AG08395 (cell line): ENCODE results near the gene IL6.
"Not testable (repeated sequence)": the region's sequence is repeated elsewhere in the genome, so short reads cannot be mapped to it uniquely, and the experiment has no call there.

Experiments
- DNase-seq: peaks from one replicate; pipeline ENCODE4 v3.0.0; 2012; ENCODE audit warnings: mixed read lengths, low spot score

IL6 gene

GRCh38 chr7:22727714-22728035 lies 675 bp downstream of the IL6 start:
- DNase-seq: no peak

DNA sequence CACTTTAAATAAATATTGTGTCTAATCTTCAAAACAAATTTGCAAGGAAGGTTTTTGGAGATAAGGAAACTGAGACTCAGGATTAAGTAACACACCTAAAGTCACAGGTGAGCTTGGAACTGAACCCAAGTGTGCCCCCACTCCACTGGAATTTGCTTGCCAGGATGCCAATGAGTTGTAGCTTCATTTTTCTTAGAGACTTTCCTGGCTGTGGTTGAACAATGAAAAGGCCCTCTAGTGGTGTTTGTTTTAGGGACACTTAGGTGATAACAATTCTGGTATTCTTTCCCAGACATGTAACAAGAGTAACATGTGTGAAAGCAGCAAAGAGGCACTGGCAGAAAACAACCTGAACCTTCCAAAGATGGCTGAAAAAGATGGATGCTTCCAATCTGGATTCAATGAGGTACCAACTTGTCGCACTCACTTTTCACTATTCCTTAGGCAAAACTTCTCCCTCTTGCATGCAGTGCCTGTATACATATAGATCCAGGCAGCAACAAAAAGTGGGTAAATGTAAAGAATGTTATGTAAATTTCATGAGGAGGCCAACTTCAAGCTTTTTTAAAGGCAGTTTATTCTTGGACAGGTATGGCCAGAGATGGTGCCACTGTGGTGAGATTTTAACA lies 1.5 kb downstream of the IL6 start:
- peak; percentile 50 for DNase-seq

DNA sequence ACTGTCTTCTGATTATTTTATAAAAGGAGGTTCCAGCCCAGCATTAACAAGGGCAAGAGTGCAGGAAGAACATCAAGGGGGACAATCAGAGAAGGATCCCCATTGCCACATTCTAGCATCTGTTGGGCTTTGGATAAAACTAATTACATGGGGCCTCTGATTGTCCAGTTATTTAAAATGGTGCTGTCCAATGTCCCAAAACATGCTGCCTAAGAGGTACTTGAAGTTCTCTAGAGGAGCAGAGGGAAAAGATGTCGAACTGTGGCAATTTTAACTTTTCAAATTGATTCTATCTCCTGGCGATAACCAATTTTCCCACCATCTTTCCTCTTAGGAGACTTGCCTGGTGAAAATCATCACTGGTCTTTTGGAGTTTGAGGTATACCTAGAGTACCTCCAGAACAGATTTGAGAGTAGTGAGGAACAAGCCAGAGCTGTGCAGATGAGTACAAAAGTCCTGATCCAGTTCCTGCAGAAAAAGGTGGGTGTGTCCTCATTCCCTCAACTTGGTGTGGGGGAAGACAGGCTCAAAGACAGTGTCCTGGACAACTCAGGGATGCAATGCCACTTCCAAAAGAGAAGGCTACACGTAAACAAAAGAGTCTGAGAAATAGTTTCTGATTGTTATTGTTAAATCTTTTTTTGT lies 2.3 kb downstream of the IL6 start:
- DNase-seq: no peak

DNA sequence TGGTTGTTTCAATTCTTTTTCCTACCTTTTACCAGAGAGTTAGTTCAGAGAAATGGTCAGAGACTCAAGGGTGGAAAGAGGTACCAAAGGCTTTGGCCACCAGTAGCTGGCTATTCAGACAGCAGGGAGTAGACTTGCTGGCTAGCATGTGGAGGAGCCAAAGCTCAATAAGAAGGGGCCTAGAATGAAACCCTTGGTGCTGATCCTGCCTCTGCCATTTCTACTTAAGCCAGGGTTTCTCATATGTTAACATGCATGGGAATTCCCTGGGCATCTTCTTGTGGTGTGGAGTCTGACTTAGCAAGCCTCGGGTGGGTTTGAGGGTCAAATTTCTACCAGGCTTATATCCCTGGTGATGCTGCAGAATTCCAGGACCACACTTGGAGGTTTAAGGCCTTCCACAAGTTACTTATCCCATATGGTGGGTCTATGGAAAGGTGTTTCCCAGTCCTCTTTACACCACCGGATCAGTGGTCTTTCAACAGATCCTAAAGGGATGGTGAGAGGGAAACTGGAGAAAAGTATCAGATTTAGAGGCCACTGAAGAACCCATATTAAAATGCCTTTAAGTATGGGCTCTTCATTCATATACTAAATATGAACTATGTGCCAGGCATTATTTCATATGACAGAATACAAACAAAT lies 3.2 kb downstream of the IL6 start:
- no peak for DNase-seq

DNA sequence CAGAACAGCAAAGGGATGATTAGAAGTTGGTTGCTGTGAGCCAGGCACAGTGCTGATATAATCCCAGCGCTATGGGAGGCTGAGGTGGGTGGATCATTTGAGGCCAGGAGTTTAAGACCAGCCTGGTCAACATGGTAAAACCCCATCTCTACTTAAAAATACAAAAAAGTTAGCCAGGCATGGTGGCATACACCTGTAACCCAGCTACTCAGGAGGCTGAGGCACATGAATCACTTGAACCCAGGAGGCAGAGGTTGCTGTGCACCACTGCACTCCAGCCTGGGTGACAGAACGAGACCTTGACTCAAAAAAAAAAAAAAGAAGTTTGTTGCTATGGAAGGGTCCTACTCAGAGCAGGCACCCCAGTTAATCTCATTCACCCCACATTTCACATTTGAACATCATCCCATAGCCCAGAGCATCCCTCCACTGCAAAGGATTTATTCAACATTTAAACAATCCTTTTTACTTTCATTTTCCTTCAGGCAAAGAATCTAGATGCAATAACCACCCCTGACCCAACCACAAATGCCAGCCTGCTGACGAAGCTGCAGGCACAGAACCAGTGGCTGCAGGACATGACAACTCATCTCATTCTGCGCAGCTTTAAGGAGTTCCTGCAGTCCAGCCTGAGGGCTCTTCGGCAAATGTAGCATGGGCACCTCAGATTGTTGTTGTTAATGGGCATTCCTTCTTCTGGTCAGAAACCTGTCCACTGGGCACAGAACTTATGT lies 4.1 kb downstream of the IL6 start:
- DNase-seq: peak; percentile 78

DNA sequence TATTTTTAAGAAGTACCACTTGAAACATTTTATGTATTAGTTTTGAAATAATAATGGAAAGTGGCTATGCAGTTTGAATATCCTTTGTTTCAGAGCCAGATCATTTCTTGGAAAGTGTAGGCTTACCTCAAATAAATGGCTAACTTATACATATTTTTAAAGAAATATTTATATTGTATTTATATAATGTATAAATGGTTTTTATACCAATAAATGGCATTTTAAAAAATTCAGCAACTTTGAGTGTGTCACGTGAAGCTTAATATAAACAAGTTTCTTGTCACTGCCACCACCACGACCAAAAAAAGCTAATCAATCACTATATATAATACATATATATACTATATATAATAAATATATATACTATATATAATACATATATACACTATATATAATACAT lies 4.8 kb downstream of the IL6 start:
- no peak for DNase-seq

DNA sequence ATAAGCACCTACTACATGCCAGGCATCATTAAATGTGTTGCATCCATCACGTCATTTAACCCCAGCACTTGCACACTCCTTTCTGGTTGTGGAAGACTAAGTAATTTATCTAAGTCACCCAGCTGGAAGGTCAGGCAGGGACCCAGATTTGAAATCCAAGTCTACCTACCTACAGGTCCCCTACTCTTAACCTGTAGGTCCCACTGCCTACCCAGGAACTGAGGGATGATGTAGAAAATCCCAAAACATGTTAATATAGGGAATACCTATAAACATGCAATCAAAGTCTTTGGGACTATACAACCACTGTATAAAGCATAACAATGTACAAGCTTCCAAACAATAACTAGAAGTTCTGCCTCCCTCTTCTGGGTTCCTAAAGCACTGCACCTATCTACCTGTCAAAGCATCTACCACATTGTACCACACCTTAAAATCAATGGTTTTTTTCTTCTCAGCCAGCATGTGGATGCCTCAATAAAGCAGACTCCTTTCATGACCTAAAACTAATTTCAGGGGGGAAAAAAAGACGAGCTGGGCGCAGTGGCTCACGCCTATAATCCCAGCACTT lies 5.6 kb downstream of the IL6 start:
- no peak for DNase-seq

GRCh38 chr7:22733761-22734160 lies 6.8 kb downstream of the IL6 start:
- no peak for DNase-seq

DNA sequence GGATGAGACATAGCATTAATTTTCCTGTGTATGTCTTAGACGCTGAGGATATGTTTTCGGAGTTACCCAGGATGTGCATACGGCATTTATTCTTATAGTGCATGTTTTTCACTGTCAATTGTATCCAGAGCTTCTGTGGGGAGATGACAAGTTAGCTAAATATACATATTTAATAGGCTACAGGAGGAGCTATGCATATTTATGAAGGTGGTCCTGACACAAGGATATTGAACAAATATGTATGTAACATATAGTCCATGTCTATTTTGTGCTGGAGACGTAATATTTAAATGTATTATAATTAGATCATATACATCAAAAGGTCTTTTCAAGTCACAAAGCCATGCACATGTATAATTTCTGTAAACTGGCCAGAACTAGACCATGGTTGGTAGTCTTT lies 16.0 kb downstream of the IL6 start:
- DNase-seq: no peak

GRCh38 chr7:22751341-22751740 lies 24.3 kb downstream of the IL6 start:
- DNase-seq: no peak

DNA sequence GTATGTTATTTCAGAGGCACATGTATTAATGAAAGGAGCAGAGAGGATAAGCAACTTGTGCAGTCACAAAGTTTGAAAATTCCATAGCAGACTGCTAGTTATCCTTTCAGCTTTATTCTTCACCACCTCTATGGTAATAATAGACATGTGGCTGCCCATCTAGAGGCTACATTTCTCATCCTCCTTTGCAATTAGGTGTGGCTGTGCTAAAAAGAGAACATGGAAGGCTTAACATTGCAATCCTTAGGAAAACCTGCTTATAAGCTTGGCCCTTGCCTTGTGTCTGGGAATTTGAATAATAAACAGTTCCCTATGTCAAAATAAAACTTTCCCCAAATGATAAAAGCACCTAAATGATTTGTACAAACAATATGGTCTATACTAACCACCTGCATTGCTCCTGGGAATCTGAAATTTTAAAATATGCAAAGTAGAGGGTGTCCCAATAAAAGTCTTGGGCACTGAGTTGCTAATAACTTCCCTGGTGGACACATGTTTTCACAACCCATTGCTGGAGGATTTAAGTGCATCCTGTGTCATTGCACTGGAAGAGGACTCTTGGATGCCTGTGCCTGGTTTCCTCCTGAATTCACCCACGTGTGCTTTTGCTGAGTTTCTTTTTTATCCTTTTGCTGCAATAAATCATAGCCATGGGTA lies 30.5 kb downstream of the IL6 start:
- DNase-seq: no peak

- DNase-seq: no peak
Measured at GRCh38 chr7:22758576-22758975, 31.6 kb downstream of the IL6 start.

DNA sequence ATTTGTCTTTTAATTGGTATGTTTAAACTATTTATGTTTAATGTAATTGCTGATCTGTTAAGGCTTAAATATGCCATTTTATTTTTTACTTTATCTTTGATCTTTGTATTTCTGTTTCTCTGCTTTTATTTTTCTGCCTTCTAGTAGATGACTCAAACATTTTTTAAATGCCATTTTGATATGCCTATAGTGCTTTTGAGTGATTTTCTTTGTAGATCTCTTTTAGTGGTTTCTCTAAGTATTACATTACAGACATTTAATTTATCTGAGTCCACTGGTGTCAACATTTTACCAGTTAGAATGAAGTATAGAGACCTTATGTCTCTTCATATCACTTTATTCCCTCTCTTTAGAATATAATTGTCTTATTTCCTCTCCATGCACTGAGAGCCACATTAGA lies 32.7 kb downstream of the IL6 start:
- DNase-seq: no peak

GRCh38 chr7:22762866-22763265 lies 35.9 kb downstream of the IL6 start:
- no peak for DNase-seq

- DNase-seq: no peak
Measured at GRCh38 chr7:22765609-22766008, 38.6 kb downstream of the IL6 start.

- no peak for DNase-seq
Measured at GRCh38 chr7:22771194-22771871, 44.3 kb downstream of the IL6 start.

- DNase-seq: no peak
Measured at GRCh38 chr7:22771872-22772228, 44.9 kb downstream of the IL6 start.

GRCh38 chr7:22772885-22773284 lies 45.9 kb downstream of the IL6 start:
- no peak for DNase-seq

- DNase-seq: no peak
Measured at GRCh38 chr7:22776964-22777363, 50.0 kb downstream of the IL6 start.

DNA sequence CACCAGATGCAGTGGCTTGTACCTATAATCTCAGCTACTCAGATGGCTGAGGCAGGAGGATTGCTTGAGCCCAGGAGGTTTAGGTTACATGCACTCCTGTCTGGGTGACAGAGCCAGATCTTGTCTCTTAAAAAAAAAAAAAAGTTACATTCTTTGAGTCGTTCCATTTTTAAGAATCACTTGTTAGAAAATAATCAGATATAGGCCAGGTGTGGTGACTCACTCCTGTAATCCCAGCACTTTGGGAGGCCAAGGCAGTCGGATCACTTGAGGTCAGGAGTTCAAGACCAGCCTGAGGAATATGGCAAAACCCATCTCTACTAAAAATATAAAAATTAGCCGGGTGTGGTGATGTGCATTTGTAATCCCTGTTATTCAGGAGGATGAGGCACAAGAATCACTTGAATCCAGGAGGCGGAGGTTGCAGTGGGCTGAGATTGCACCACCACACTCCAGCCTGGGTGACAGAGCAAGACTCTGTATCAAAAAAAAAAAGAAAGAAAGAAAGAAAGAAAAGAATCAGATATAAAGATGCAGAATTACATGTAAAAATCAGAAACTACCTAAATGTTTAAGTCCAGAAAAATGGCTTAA lies 52.8 kb downstream of the IL6 start:
- not testable (repeated sequence) for DNase-seq

DNA sequence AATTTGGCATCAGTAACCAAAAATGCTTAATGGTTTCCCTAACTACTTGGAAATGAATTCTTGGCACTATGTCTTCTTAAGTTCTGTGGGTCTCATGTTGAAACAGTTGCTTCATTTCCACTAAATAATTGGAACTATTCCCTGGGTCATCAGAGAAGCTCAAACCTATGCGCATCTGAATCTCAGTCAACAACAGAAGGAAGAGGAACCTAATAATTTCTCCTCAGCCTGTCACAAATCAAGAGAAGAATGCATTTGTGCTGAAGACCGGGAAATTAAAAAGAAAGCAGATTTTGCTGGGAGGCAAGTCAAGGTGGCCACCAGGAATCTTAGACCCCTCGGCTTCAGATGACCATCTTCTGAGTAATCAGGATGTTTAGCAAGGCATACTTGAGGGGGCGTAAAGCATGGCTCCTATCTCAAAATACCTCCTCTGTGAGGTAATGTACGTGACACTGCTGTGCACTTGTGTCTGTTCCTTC lies 54.3 kb downstream of the IL6 start:
- DNase-seq: peak; percentile 74
